Effector memory CD8-positive, alpha-beta T cell (primary cell): ENCODE data around the gene APOC3.
A peak's percentile ranks its signal among the peaks of the same experiment; 100 is the strongest.

ENCODE experiments used
- ATAC-seq: fragments of 150-1000 bp; cut with Tn5 transposase; replicated peaks from 2 replicates; pipeline ENCODE4 v1.10.0; 2021; ENCODE audit warnings: mild to moderate bottlenecking, moderate library complexity
- DNase-seq, 3 experiments: peaks; one replicate each; pipeline ENCODE4 v3.0.0; 2021
- H3K27ac Mint-ChIP-seq, 2 donors: one replicate each; pipeline ENCODE4 v1.8.0; 2022; ENCODE audit warnings: mild to moderate bottlenecking in 2 of 2, mixed read lengths in 2 of 2, moderate library complexity in 2 of 2
- H3K27me3 Mint-ChIP-seq, 2 donors: one replicate each; pipeline ENCODE4 v1.8.0; 2022; ENCODE audit warnings: mixed read lengths in 2 of 2
- H3K36me3 Mint-ChIP-seq: one replicate; pipeline ENCODE4 v1.8.0; 2022; ENCODE audit warnings: mild to moderate bottlenecking, moderate library complexity, mixed read lengths; ENCODE audit not compliant: insufficient read depth
- H3K4me1 Mint-ChIP-seq, 2 donors: one replicate each; pipeline ENCODE4 v1.8.0; 2022; ENCODE audit warnings: low read depth in 2 of 2, mixed read lengths in 2 of 2
- H3K4me3 Mint-ChIP-seq, 2 donors: one replicate each; pipeline ENCODE4 v1.8.0; 2022; ENCODE audit warnings: mild to moderate bottlenecking in 2 of 2, mixed read lengths in 2 of 2, moderate library complexity in 2 of 2
- H3K9me3 Mint-ChIP-seq, 2 donors: one replicate each; pipeline ENCODE4 v1.8.0; 2022; ENCODE audit warnings: mixed read lengths in 2 of 2

APOC3 gene

GRCh38 chr11:116837231-116838091, 7.8 kb downstream of the APOC3 start, which contains the start of gene APOA1:
Gene APOA1, minus strand, starts transcription at chr11:116837622. Its CDS starts 235 bp downstream, at chr11:116837387.
- ATAC-seq (no peak), DNase-seq (no peak)
- Mint-ChIP-seq H3K9me3 (no peaks in the 10 kb centered on the region), H3K36me3 (peaks cover 11% of the 10 kb centered on the region), H3K27me3 (no peaks in the 10 kb centered on the region), H3K27ac (peak within 1 kb of the TSS in 1 of 2 donors; percentile 59), H3K4me1 (peaks cover 6 to 13% of the 10 kb centered on the region in 2 donors), H3K4me3 (peak within 1 kb of the TSS in 1 of 2 donors; percentile 82)

DNA sequence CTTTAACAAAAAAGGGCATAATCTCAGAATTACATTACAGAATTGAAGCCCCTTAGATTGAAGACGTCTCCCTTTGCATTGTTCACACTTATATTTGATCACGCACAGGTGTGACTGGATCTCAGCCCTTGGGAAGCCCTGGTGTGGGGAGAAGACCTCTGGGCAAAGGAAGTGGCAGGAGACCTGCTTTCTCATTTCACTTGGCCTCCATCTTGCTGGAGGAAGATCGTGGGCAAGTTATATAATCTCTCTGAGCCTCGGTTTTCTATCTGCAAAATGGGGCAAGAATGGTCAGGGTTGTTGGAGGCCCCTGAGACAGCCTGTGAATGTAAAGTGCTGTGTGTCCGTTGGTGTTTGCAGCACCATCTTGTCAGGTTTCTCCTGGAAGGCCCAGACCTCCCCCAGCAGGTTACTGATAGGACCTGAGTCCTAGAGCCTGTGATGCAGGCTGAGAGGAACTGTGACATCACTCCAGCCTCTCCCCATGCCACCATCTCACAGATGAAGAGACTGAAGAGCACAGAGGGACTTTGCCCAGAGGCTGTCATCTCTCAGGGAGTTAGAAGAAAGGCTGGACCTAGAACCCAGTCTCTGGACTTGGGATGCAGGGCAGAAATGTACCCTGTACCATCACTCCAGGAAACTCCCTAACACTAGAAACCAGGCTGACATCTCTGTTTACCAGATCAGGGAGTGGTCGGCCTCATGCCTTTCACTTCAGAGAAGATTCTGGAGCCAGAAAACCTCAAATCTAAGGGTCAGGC, 8.8 kb downstream of the APOC3 start:
- Mint-ChIP-seq H3K27ac (no peak overlapping the region), H3K4me1 (peaks cover 6 to 13% of the 10 kb centered on the region in 2 donors), H3K36me3 (peaks cover 18% of the 10 kb centered on the region), H3K4me3 (no peak overlapping the region), H3K9me3 (no peaks in the 10 kb centered on the region), H3K27me3 (no peaks in the 10 kb centered on the region)
- DNase-seq (no peak), ATAC-seq (no peak)

- Mint-ChIP-seq H3K4me1 (peaks cover 0 to 9% of the 10 kb centered on the region in 2 donors), H3K27me3 (no peaks in the 10 kb centered on the region), H3K36me3 (peaks cover 25% of the 10 kb centered on the region), H3K27ac (peak overlapping the region in 1 of 2 donors; percentile 35), H3K9me3 (no peaks in the 10 kb centered on the region), H3K4me3 (no peak overlapping the region)
- ATAC-seq (no peak), DNase-seq (no peak)
These were observed 10.6 kb downstream of the APOC3 start for GRCh38 chr11:116840224-116840745.

GRCh38 chr11:116840746-116841296, 11.1 kb downstream of the APOC3 start:
- peak overlapping the region in 1 of 2 donors; percentile 35 for H3K27ac Mint-ChIP-seq
- peaks cover 27% of the 10 kb centered on the region for H3K36me3 Mint-ChIP-seq
- H3K27me3 Mint-ChIP-seq: no peaks in the 10 kb centered on the region
- peaks cover 0 to 4% of the 10 kb centered on the region in 2 donors for H3K4me1 Mint-ChIP-seq
- H3K9me3 Mint-ChIP-seq: no peaks in the 10 kb centered on the region
- DNase-seq: no peak
- ATAC-seq: no peak
- H3K4me3 Mint-ChIP-seq: no peak overlapping the region

GRCh38 chr11:116842117-116842516, 12.4 kb downstream of the APOC3 start:
- Mint-ChIP-seq H3K4me3 (no peak overlapping the region), H3K27me3 (no peaks in the 10 kb centered on the region), H3K9me3 (no peaks in the 10 kb centered on the region), H3K27ac (no peak overlapping the region), H3K36me3 (peaks cover 40% of the 10 kb centered on the region), H3K4me1 (no peaks in the 10 kb centered on the region)
- DNase-seq: no peak
- ATAC-seq: no peak

- Mint-ChIP-seq H3K9me3 (no peaks in the 10 kb centered on the region), H3K4me1 (no peaks in the 10 kb centered on the region), H3K36me3 (peaks cover 48% of the 10 kb centered on the region), H3K27me3 (no peaks in the 10 kb centered on the region), H3K27ac (no peak overlapping the region), H3K4me3 (no peak overlapping the region)
- ATAC-seq (no peak), DNase-seq (no peak)
These were observed 13.2 kb downstream of the APOC3 start for GRCh38 chr11:116842909-116843308.

DNA sequence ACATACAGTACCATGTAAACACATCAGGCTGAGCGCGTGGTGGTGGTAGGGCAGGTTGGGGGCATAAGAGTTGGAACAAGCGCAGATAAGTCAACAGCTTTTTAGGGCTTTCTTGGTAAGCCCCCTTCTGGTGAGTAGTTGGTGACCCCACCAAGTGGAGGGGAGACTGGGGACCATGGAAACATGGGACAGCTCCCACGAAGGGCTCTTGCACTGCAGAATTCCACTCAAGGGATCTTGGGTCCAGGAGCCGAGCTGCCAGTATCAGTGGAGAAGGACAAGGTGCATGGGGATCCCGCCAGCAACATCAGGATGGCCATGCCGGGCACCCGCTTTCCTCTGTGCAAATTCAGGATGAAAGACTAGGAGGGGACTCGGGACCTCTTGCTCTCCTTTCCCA, 14.0 kb downstream of the APOC3 start:
- Mint-ChIP-seq H3K9me3 (no peaks in the 10 kb centered on the region), H3K4me1 (no peaks in the 10 kb centered on the region), H3K27ac (no peak overlapping the region), H3K4me3 (no peak overlapping the region), H3K36me3 (peaks cover 50% of the 10 kb centered on the region), H3K27me3 (no peaks in the 10 kb centered on the region)
- ATAC-seq (no peak), DNase-seq (no peak)

DNA sequence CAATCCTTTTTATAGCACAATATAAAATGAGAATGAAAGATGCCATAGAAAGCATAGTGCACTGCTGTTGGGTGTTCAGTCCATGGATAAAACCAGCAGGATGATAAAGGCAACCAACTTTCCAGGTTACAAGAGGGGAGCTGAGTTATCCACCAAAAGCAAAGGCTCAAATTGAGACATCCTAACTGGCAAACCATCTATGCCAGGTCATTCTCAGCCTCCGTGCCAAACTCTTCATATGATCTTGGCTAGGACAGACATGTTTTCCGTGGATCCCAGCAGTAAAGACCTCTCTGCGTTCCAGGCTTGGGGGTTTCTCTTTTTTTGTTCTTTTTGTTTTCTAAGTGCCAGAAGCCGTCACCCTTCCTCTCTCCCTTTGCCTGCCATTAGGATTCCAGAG, 15.0 kb downstream of the APOC3 start:
- ATAC-seq (no peak), DNase-seq (no peak)
- Mint-ChIP-seq H3K9me3 (no peaks in the 10 kb centered on the region), H3K4me3 (no peak overlapping the region), H3K4me1 (peaks cover 3 to 4% of the 10 kb centered on the region in 2 donors), H3K27me3 (no peaks in the 10 kb centered on the region), H3K36me3 (peaks cover 57% of the 10 kb centered on the region), H3K27ac (peak overlapping the region; percentile 6 to 70)

DNA sequence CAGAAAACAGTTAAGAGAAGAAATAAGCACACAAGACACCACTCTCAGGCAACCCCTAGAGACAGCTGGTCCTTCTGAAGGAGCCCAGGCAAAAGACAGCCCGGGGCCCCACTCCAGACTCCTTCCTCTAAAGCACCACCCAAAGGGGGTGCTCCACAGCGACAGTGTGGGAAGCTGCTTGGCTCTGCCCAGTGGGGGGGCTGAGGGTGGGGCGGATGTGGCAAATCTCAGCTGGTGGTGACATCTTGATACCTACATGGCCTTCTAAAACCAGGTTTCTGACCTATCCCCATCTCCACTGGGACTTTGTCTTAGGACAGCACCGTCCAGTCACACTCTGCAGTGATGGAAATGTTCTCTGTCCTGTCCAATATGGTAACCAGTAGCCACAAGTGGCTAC, 17.9 kb downstream of the APOC3 start:
- no peak for ATAC-seq
- no peaks in the 10 kb centered on the region for H3K9me3 Mint-ChIP-seq

DNA sequence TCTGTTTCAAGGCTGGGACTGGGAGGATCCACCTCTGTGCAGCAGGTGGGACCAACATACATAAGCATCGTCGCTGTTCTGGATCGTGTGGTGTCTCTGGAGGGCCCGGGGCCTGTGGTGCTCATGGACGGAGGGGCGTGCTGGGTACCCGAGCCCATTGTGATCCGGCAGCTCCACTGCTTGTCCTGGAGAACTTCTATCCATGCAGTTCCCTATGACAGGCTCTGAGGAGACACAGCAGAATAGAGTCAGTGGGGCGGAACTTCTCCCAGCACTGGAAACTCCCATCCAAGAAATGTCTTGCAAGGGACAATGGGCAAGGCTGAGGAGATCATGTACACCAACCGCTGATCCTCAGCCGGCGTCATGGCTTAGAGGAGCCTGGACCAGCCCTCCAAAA, 19.4 kb downstream of the APOC3 start:
- H3K4me3 Mint-ChIP-seq: no peak overlapping the region
- no peak for ATAC-seq
- peak overlapping the region in 1 of 2 donors; percentile 36 for H3K27ac Mint-ChIP-seq
- peaks cover 43 to 44% of the 10 kb centered on the region in 2 donors for H3K4me1 Mint-ChIP-seq
- H3K36me3 Mint-ChIP-seq: peaks cover 55% of the 10 kb centered on the region
- no peaks in the 10 kb centered on the region for H3K9me3 Mint-ChIP-seq
- no peaks in the 10 kb centered on the region for H3K27me3 Mint-ChIP-seq
- DNase-seq: no peak

More for the DNA sequence above, 17.9 kb downstream of the APOC3 start:
- H3K4me3 Mint-ChIP-seq: no peak overlapping the region
- DNase-seq: no peak
- peaks cover 56% of the 10 kb centered on the region for H3K36me3 Mint-ChIP-seq
- H3K27me3 Mint-ChIP-seq: no peaks in the 10 kb centered on the region
- no peak overlapping the region for H3K27ac Mint-ChIP-seq
- H3K4me1 Mint-ChIP-seq: peaks cover 30 to 32% of the 10 kb centered on the region in 2 donors

DNA sequence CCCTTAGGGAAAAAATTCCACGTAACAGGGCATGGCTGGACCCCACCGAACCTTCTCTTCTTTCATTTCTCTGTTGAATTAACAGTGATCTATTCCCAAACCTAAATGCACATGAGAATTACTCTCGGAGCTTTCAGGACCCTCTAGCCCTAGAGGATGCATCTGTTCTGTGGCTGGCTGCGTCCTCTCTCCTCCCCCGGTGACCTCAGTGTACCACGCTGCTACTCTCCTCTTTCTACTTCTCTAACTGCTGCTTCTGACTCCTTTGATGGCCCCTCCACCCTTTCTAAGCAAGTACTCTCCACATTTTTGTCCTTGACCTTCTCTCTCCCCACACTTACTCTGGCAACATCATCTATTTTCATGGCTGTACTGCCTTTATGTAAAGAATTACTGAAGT, 19.8 kb downstream of the APOC3 start:
- peaks cover 47 to 48% of the 10 kb centered on the region in 2 donors for H3K4me1 Mint-ChIP-seq
- H3K27ac Mint-ChIP-seq: peak overlapping the region; percentile 39 to 49
- H3K27me3 Mint-ChIP-seq: no peaks in the 10 kb centered on the region
- peaks cover 55% of the 10 kb centered on the region for H3K36me3 Mint-ChIP-seq
- peak overlapping the region in 1 of 2 donors; percentile 68 for H3K4me3 Mint-ChIP-seq
- ATAC-seq: no peak
- no peaks in the 10 kb centered on the region for H3K9me3 Mint-ChIP-seq
- DNase-seq: no peak

- Mint-ChIP-seq H3K36me3 (peaks cover 41% of the 10 kb centered on the region), H3K9me3 (no peaks in the 10 kb centered on the region), H3K4me3 (peak overlapping the region; percentile 68 to 78), H3K27ac (peak overlapping the region; percentile 82 to 91), H3K27me3 (no peaks in the 10 kb centered on the region), H3K4me1 (peaks cover 60 to 62% of the 10 kb centered on the region in 2 donors)
- DNase-seq (peak; percentile 64 to 70 (median 66)), ATAC-seq (peak; percentile 72)
These were observed 21.9 kb downstream of the APOC3 start for GRCh38 chr11:116851626-116852025.
